ENCODE data around the gene CMKLR1.

- TF ChIP-seq CTCF (IDR thresholded peaks at IDR 0.05), result no peak
- TF ChIP-seq ZFX (IDR thresholded peaks at IDR 0.05; ENCODE audit: borderline replicate concordance), result no peak
These were observed 3.9 kb upstream of the CMKLR1 start for GRCh38 chr12:108342985-108343384.
